ENCODE measurements around the gene HOXB4. TPM values are rescaled to one million over a fixed set of nuclear protein-coding genes. Genes with fewer than 3 reads are reported as not detected.

Gene HOXB4
- total RNA-seq, 1 donor, result 1.7 TPM

GRCh38 chr17:48554412-48555257, 23.5 kb downstream of the HOXB4 start:
- H3K4me3 ChIP-seq (ENCODE audit: low read depth, low read length), result no peak overlapping the region
- DNase-seq (ENCODE audit: low read depth), result no peak

GRCh38 chr17:48553826-48554225, 24.3 kb downstream of the HOXB4 start:
- H3K4me3 ChIP-seq (ENCODE audit: low read depth, low read length), result no peak overlapping the region
- no peak for DNase-seq (ENCODE audit: low read depth)
- TF ChIP-seq CTCF (IDR thresholded peaks at IDR 0.05; ENCODE audit: insufficient read depth, low read depth, low read length), result no peak

More at GRCh38 chr17:48554412-48555257, 23.5 kb downstream of the HOXB4 start:
- no peak for TF ChIP-seq CTCF (IDR thresholded peaks at IDR 0.05; ENCODE audit: insufficient read depth, low read depth, low read length)

GRCh38 chr17:48553190-48553547, 25.0 kb downstream of the HOXB4 start:
- DNase-seq (ENCODE audit: low read depth), result no peak
- no peak for TF ChIP-seq CTCF (IDR thresholded peaks at IDR 0.05; ENCODE audit: insufficient read depth, low read depth, low read length)
- H3K4me3 ChIP-seq (ENCODE audit: low read depth, low read length), result no peak overlapping the region

- no peak for DNase-seq (ENCODE audit: low read depth)
- no peak for TF ChIP-seq CTCF (IDR thresholded peaks at IDR 0.05; ENCODE audit: insufficient read depth, low read depth, low read length)
- no peak overlapping the region for H3K4me3 ChIP-seq (ENCODE audit: low read depth, low read length)
These were observed 25.5 kb downstream of the HOXB4 start for GRCh38 chr17:48552466-48553189.

GRCh38 chr17:48551596-48552465, 26.3 kb downstream of the HOXB4 start:
- no peak for TF ChIP-seq CTCF (IDR thresholded peaks at IDR 0.05; ENCODE audit: insufficient read depth, low read depth, low read length)
- DNase-seq (ENCODE audit: low read depth), result no peak
- H3K4me3 ChIP-seq (ENCODE audit: low read depth, low read length), result no peak overlapping the region

GRCh38 chr17:48551214-48551555, 27.0 kb downstream of the HOXB4 start:
- DNase-seq (ENCODE audit: low read depth), result no peak
- TF ChIP-seq CTCF (IDR thresholded peaks at IDR 0.05; ENCODE audit: insufficient read depth, low read depth, low read length), result no peak
- no peak overlapping the region for H3K4me3 ChIP-seq (ENCODE audit: low read depth, low read length)
